GM18907 (cell line): ENCODE results near the gene C6orf136.
A peak's percentile ranks its signal among the peaks of the same experiment; 100 is the strongest.

ENCODE experiments used
- ATAC-seq: cut with Tn5 transposase; IDR thresholded peaks from one replicate; pipeline ENCODE4 v1.9.1; 2021; ENCODE audit warnings: mild to moderate bottlenecking, moderate library complexity; ENCODE audit not compliant: unreplicated experiment

Gene C6orf136

DNA sequence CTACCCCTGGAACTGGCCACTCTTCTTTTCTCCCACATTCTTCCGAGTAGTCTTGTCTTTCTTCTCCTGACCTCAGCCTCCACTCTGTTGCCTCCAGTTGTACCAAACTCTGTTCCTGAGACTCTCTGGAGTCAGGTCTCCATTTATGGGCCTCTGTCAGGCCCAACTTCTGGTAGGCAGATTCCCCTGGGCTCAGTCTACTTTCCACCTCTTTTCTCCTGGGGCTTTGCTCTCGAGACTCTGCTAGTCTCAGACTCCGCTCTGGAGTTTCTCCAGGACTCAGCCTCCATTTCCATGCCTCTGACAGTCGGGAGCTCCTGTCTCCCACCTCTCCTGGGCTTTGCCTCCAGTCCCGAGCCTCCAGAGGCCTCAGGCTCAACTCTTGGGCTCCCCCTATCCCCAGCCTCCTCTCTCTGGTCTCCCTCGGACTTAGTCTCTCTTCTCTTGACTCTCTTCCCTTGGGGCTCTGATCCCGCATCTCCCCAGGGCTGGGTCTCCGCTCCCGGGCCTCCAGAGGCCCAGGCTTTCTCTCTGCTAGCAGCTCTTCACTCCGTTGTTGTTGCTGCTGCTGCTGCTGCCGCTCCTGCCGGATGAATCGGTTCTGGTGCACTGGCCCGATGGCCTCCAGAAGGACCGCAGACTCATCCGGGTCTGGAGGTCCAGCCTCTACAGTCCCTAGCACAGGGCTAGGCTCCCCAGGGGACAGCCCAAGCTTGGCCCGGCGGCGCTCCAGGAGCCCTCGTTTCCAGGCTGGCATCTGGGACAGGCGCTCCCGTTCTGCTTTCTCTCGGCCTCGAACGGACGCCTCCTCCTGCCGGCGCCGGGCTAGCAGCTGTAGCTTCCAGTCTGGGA is 38.5 kb downstream of the C6orf136 start:
- ATAC-seq = no peak

GRCh38 chr6:30686009-30686907 is 39.3 kb downstream of the C6orf136 start, which contains the start of gene PPP1R18:
Gene PPP1R18, minus strand, starts transcription at chr6:30686645. Its CDS starts 627 bp downstream, at chr6:30686018.
- peak; percentile 14 for ATAC-seq

- peak; percentile 47 for ATAC-seq
Observed at GRCh38 chr6:30686908-30687658, 40.1 kb downstream of the C6orf136 start.

GRCh38 chr6:30687659-30688431 is 40.9 kb downstream of the C6orf136 start:
- ATAC-seq = no peak

DNA sequence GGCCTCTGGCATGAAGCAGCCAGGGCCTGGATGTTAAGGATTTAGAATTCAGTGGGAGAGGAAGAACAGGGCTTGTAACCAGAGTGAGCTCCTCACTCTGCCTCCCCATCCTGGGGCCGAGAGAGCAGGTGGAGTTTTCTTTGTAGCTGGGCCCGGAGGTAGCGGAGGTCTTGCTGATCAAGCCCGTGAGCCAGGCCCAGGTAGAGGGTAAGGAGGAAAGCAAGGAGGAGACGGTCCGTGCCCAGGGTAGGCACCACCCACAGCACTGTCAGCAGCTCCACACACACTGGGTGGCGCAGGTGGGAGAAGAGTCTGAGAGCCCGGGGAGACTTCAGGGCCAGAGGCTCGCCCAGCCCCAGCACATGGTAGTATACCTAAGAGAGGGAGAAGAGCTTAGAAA is 41.6 kb downstream of the C6orf136 start:
- no peak for ATAC-seq

- no peak for ATAC-seq
Observed at GRCh38 chr6:30689022-30689865, 42.3 kb downstream of the C6orf136 start.

GRCh38 chr6:30689985-30690384 is 43.1 kb downstream of the C6orf136 start:
- no peak for ATAC-seq

- no peak for ATAC-seq
Observed at GRCh38 chr6:30690403-30691207, 43.7 kb downstream of the C6orf136 start, which contains the start of gene NRM. Gene NRM, minus strand, starts transcription at chr6:30690984. Its CDS starts 10 bp downstream, at chr6:30690974.

GRCh38 chr6:30691208-30691847 is 44.4 kb downstream of the C6orf136 start:
- no peak for ATAC-seq

GRCh38 chr6:30696432-30696831 is 49.5 kb downstream of the C6orf136 start:
- no peak for ATAC-seq

DNA sequence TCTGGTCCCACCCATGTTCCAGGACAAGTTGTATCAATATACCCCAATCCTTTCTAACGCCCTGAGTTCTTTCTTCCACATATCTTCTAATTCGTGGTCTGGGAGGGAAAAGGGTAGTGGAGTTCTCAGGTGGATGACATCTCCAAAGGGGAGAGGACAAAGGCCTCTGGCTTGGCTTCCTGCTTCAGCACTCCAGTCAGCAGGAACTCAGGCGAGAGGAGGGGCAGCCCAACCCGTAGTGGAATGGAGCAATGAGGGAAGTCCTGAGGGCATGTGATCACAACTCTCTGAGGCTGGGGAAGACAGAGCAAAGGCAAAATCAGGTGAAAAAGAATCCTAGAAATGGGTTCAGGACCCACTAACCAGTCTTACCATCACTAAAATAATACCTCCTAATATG is 53.4 kb downstream of the C6orf136 start:
- no peak for ATAC-seq
